Transverse colon (tissue), 4 donors: ENCODE measurements around the gene EXO5. TPM values are rescaled to one million over a fixed set of nuclear protein-coding genes. Genes with fewer than 3 reads are reported as not detected.

Experiments
- DNase-seq: peaks from one replicate; pipeline ENCODE4 v3.0.0-alpha.2; 2019
- H3K27ac ChIP-seq, 4 donors: fragments of 200-600 bp; sonication (generic); 2 replicates each; pipeline ENCODE4 v1.5.1; 2016 to 2018; ENCODE audit warnings: inconsistent platforms in 4 of 4
- H3K27me3 ChIP-seq: fragments of 200-600 bp; sonication (generic); 2 replicates; pipeline ENCODE4 v1.5.1; 2017; ENCODE audit warnings: inconsistent platforms
- H3K36me3 ChIP-seq, 4 donors: fragments of 200-600 bp; sonication (generic); 2 replicates each; pipeline ENCODE4 v1.5.1; 2017 to 2019; ENCODE audit warnings: inconsistent platforms in 4 of 4
- H3K4me1 ChIP-seq, 4 donors: fragments of 200-600 bp; sonication (generic); 2 replicates each; pipeline ENCODE4 v1.5.1; 2017 to 2020; ENCODE audit warnings: inconsistent platforms in 4 of 4
- H3K4me3 ChIP-seq, 4 donors: fragments of 200-600 bp; sonication (generic); 1 replicate in 1 of 4; 2 replicates in 3 of 4; pipeline versions ENCODE4 v1.5.1 to v1.6.1; 2017 to 2019; ENCODE audit warnings: inconsistent platforms in 4 of 4
- H3K9me3 ChIP-seq, 2 donors: fragments of 200-600 bp; sonication (generic); 2 replicates each; pipeline ENCODE4 v1.5.1; 2017 to 2019; ENCODE audit warnings: inconsistent platforms in 2 of 2
- CTCF ChIP-seq, 5 experiments: fragments of 200-600 bp in 3 of 5; fragments of 450-650 bp in 2 of 5; sonication (generic) in 3 of 5; IDR thresholded peaks; 1 replicate in 2 of 5; 2 replicates in 3 of 5; pipeline ENCODE4 v1.5.1; 2016 to 2017; ENCODE audit warnings: antibody characterized with exemption in 5 of 5, inconsistent platforms in 3 of 5, mild to moderate bottlenecking in 2 of 5, moderate library complexity in 1 of 5
- EP300 ChIP-seq: sonication (generic); formaldehyde crosslinking; IDR thresholded peaks from one replicate; pipeline ENCODE4 v1.6.1; 2017; ENCODE audit warnings: antibody characterized with exemption, low read depth
- POLR2A ChIP-seq: fragments of 450-650 bp; IDR thresholded peaks from one replicate; pipeline ENCODE4 v1.6.1; 2016; ENCODE audit warnings: antibody characterized with exemption, mild to moderate bottlenecking, moderate library complexity
- POLR2AphosphoS5 ChIP-seq, 3 donors: sonication (generic); formaldehyde crosslinking; IDR thresholded peaks; one replicate each; pipeline ENCODE4 v1.6.1; 2016; ENCODE audit warnings: antibody characterized with exemption in 3 of 3
- WGBS, 2 donors: methylation state at CpG; one replicate each; pipeline ENCODE4 v1.1.5; 2018; ENCODE audit warnings: low coverage in 1 of 2; 5-methylcytosine and 5-hydroxymethylcytosine counted together
- in situ Hi-C, 4 donors: fragments of 200-750 bp; cut with MboI; loops; one replicate each; pipeline versions ENCODE4 v1.15.0 to v1.15.1; 2017; ENCODE audit warnings: low sequenced_read_pairs in 3 of 4, low pct_ligation_motif_present in 1 of 4, low pct_unique_long_range_greater_than_20kb in 1 of 4
- intact Hi-C: fragments of 100-400 bp; cut with DNase I; formaldehyde crosslinking; loops from one replicate; pipeline ENCODE4 v1.15.1; 2023; ENCODE audit warnings: low total_unique reads
- total RNA-seq, 4 donors: library from RNA; depleted of rRNA; stranded (reverse); fragments of >200 nt; gene quantifications; one replicate each; pipeline ENCODE4 v1.1.0, GENCODE V29; 2016

EXO5 gene
- total RNA-seq, 4 donors from 2014 or later, result 0.40 to 16.8 (median 6.5) TPM

GRCh38 chr1:40475268-40475667 lies 33.3 kb upstream of the EXO5 start:
- TF ChIP-seq POLR2A, result no peak
- no peak for TF ChIP-seq EP300
- no peak for TF ChIP-seq CTCF (IDR thresholded peaks at IDR 0.05)
- Histone ChIP-seq H3K4me1 (peaks cover 0 to 13% (median 6%) of the 10 kb centered on the region in 4 donors), H3K4me3 (no peak overlapping the region), H3K27ac (no peak overlapping the region), H3K9me3 (peaks cover 22% of the 10 kb centered on the region in 2 donors), H3K27me3 (no peaks in the 10 kb centered on the region), H3K36me3 (no peaks in the 10 kb centered on the region)
- in situ Hi-C loops, result no loop called here
- DNase-seq, result no peak
- WGBS, 2 donors, result 95 to 100% methylated on average over 2 of the region's 2 CpGs
- intact Hi-C loops, result no loop called here

GRCh38 chr1:40476924-40477677 lies 31.5 kb upstream of the EXO5 start, which contains the start of gene ZFP69:
Gene ZFP69 (plus strand): TSS chr1:40477290. CDS start chr1:40479362, 2,072 bp downstream.
- intact Hi-C loops, result no loop called here
- in situ Hi-C loops, result no loop called here
- H3K27me3 ChIP-seq, result no peaks in the 10 kb centered on the region
- peak within 1 kb of the TSS; percentile 51 to 90 (median 77) for H3K4me3 ChIP-seq
- peaks cover 0 to 8% (median 0%) of the 10 kb centered on the region in 4 donors for H3K36me3 ChIP-seq
- H3K4me1 ChIP-seq, result peaks cover 0 to 13% (median 6%) of the 10 kb centered on the region in 4 donors
- 0% methylated on average over 4 to 41 of the region's 65 CpGs for WGBS, 2 donors
- peak within 1 kb of the TSS; percentile 61 to 77 (median 69) for H3K27ac ChIP-seq
- H3K9me3 ChIP-seq, result peaks cover 12 to 14% of the 10 kb centered on the region in 2 donors
- TF ChIP-seq POLR2AphosphoS5 (IDR thresholded peaks at IDR 0.05) (peak; percentile 18 to 32 (median 23)), POLR2A (no peak), EP300 (no peak), CTCF (IDR thresholded peaks at IDR 0.05) (peak in 1 of 5 experiments; percentile 1)
- DNase-seq, result peak; percentile 76

GRCh38 chr1:40477678-40478053 lies 30.9 kb upstream of the EXO5 start:
- peak overlapping the region; percentile 51 to 90 (median 77) for H3K4me3 ChIP-seq
- DNase-seq, result peak; percentile 11
- in situ Hi-C loops (no loop called here), intact Hi-C loops (no loop called here)
- TF ChIP-seq POLR2A, result no peak
- no peak for TF ChIP-seq EP300
- no peak for TF ChIP-seq CTCF (IDR thresholded peaks at IDR 0.05)
- no peak for TF ChIP-seq POLR2AphosphoS5 (IDR thresholded peaks at IDR 0.05)
- H3K9me3 ChIP-seq, result peaks cover 12 to 14% of the 10 kb centered on the region in 2 donors
- peaks cover 0 to 10% (median 0%) of the 10 kb centered on the region in 4 donors for H3K36me3 ChIP-seq
- 1% methylated on average over 13 of the region's 17 CpGs; no CpG with 5 or more reads in 1 of the 2 donors for whole genome bisulfite sequencing, 2 donors
- H3K4me1 ChIP-seq, result peaks cover 0 to 13% (median 6%) of the 10 kb centered on the region in 4 donors
- H3K27me3 ChIP-seq, result no peaks in the 10 kb centered on the region
- peak overlapping the region; percentile 61 to 77 (median 69) for H3K27ac ChIP-seq

GRCh38 chr1:40478276-40478675 lies 30.3 kb upstream of the EXO5 start:
- intact Hi-C loops (no loop called here), in situ Hi-C loops (no loop called here)
- H3K4me1 ChIP-seq, result peaks cover 0 to 13% (median 6%) of the 10 kb centered on the region in 4 donors
- TF ChIP-seq POLR2AphosphoS5 (IDR thresholded peaks at IDR 0.05) (no peak), CTCF (IDR thresholded peaks at IDR 0.05) (no peak), EP300 (no peak), POLR2A (no peak)
- H3K36me3 ChIP-seq, result peaks cover 0 to 10% (median 0%) of the 10 kb centered on the region in 4 donors
- peaks cover 11 to 12% of the 10 kb centered on the region in 2 donors for H3K9me3 ChIP-seq
- 27 to 58% methylated on average over 2 of the region's 2 CpGs for WGBS, 2 donors
- no peak for DNase-seq
- H3K4me3 ChIP-seq, result peak overlapping the region in 2 of 4 donors; percentile 78 to 90
- no peaks in the 10 kb centered on the region for H3K27me3 ChIP-seq
- H3K27ac ChIP-seq, result peak overlapping the region in 1 of 4 donors; percentile 64
